GF-D8 (cell line): ENCODE measurements around the gene KLHL1.

Source experiments
- DNase-seq: peaks from one replicate; lab custom pipeline; 2025; lab: John Stamatoyannopoulos, UW

KLHL1 gene

GRCh38 chr13:69872321-69873047 lies 235.8 kb downstream of the KLHL1 start:
- no peak for DNase-seq

GRCh38 chr13:69866555-69866954 lies 241.7 kb downstream of the KLHL1 start:
- DNase-seq: no peak

- DNase-seq: peak; percentile 10
These were observed 250.9 kb downstream of the KLHL1 start for GRCh38 chr13:69857183-69857821.

- DNase-seq: no peak
These were observed 251.9 kb downstream of the KLHL1 start for GRCh38 chr13:69856331-69856730.

- DNase-seq: no peak
These were observed 279.7 kb downstream of the KLHL1 start for GRCh38 chr13:69828527-69828926.

- no peak for DNase-seq
These were observed 288.1 kb downstream of the KLHL1 start for GRCh38 chr13:69820180-69820579.

- DNase-seq: no peak
These were observed 290.9 kb downstream of the KLHL1 start for GRCh38 chr13:69817333-69817869.

GRCh38 chr13:69809152-69809551 lies 299.1 kb downstream of the KLHL1 start:
- DNase-seq: no peak

GRCh38 chr13:69796256-69796655 lies 312.0 kb downstream of the KLHL1 start:
- DNase-seq: no peak

GRCh38 chr13:69793783-69794453 lies 314.3 kb downstream of the KLHL1 start:
- no peak for DNase-seq

- DNase-seq: no peak
These were observed 331.3 kb downstream of the KLHL1 start for GRCh38 chr13:69776937-69777336.

- no peak for DNase-seq
These were observed 338.6 kb downstream of the KLHL1 start for GRCh38 chr13:69769608-69770007.

GRCh38 chr13:69761581-69761980 lies 346.7 kb downstream of the KLHL1 start:
- no peak for DNase-seq

- DNase-seq: no peak
These were observed 353.2 kb downstream of the KLHL1 start for GRCh38 chr13:69755101-69755500.

- DNase-seq: no peak
These were observed 357.0 kb downstream of the KLHL1 start for GRCh38 chr13:69751259-69751658.

- no peak for DNase-seq
These were observed 370.9 kb downstream of the KLHL1 start for GRCh38 chr13:69737129-69737935.

- DNase-seq: no peak
These were observed 386.6 kb downstream of the KLHL1 start for GRCh38 chr13:69721631-69722030.

GRCh38 chr13:69720278-69720983 lies 387.8 kb downstream of the KLHL1 start:
- no peak for DNase-seq

GRCh38 chr13:69706807-69707206 lies 401.4 kb downstream of the KLHL1 start:
- no peak for DNase-seq

GRCh38 chr13:69704311-69704710 lies 403.9 kb downstream of the KLHL1 start:
- no peak for DNase-seq

GRCh38 chr13:69690999-69691398 lies 417.3 kb downstream of the KLHL1 start:
- no peak for DNase-seq
